ENCODE data around the gene CXorf38. TPM values are rescaled to one million over a fixed set of nuclear protein-coding genes. Genes with fewer than 3 reads are reported as not detected.

Gene CXorf38
- total and polyA plus RNA-seq, 9 of the 15 experiments (the other 6 are each of a cell fraction or from before 2014, with no cell fraction given) = 1.2 to 12.8 (median 8.4) TPM

DNA sequence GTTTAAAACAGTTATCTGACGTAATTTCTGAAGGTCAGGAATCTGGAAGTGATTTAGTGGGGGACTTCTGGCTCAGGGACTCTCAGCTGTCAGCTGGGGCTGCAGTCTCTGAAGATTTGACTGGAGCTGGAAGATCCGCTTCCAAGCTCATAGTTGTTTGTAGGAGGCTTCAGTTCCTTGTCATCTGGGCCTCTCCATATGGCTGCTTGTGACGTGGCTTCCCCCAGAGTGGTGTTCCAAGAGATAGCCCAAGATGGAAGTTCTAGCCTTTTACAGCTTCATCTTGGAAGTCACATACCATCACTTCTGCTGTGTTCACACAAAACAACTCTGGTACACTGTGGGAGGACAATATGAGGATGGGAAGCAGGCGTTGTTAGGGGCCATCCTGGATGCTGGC lies 22.1 kb downstream of the CXorf38 start (continued):
- TF ChIP-seq BACH1 (tag; IDR thresholded peaks at IDR 0.05) = no peak

DNA sequence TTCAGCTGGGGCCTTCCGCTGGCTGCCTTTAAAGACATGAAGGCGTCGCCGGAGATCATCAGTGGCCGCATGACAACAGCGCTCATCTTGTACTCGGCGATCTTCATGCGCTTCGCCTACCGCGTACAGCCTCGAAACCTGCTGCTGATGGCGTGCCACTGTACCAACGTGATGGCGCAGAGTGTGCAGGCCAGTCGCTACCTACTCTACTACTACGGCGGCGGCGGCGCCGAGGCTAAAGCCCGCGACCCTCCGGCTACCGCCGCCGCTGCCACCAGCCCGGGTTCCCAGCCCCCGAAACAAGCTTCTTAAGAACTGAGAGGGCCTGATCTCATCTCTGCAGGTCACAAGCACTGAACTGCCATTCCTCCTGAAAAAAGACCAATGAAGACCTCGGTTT lies 23.7 kb downstream of the CXorf38 start:
- ChIA-PET CTCF (ENCODE audit: low intra/inter-chr PET ratio) (no interaction called here), POLR2A (no interaction called here)
- Histone ChIP-seq H2AFZ (ENCODE audit: low read depth, low read length) (no peak overlapping the region), H3K36me3 (ENCODE audit: control insufficient read depth, insufficient read depth, low read length) (peaks cover 10% of the 10 kb centered on the region; the same call in 1 of the 3 replicates), H3K4me2 (ENCODE audit: insufficient read depth, low read length) (no peak overlapping the region), H3K79me2 (ENCODE audit: control insufficient read depth, insufficient read depth, low read length) (no peaks in the 10 kb centered on the region), H3K9me3 (replicated peaks; ENCODE audit: control insufficient read depth, insufficient read depth, low read depth, low read length) (no peaks in the 10 kb centered on the region), H3K9me1 (ENCODE audit: control insufficient read depth, insufficient read depth, low read length) (no peaks in the 10 kb centered on the region), H3K27ac (ENCODE audit: extremely low read depth, low read depth, low read length) (no peak overlapping the region), H4K20me1 (replicated peaks; ENCODE audit: control insufficient read depth, insufficient read depth, low read length) (no peaks in the 10 kb centered on the region), H3K4me3 (no peak overlapping the region), H3K9ac (ENCODE audit: insufficient read depth in 1 of 2, low read depth in 2 of 2, low read length in 2 of 2) (no peak overlapping the region), H3K27me3 (ENCODE audit: control insufficient read depth in 2 of 2, insufficient read depth in 2 of 2, low read length in 2 of 2) (no peaks in the 10 kb centered on the region), H3K4me1 (replicated peaks in 1 of 2; ENCODE audit: control insufficient read depth in 2 of 2, insufficient read depth in 2 of 2, low read length in 2 of 2) (no peaks in the 10 kb centered on the region)
- no peak for ATAC-seq
- no TSS peak for BruUV-seq (replicated peaks)
- WGBS (ENCODE audit: insufficient coverage, low coverage, missing lambda C conversion rate) = 80% methylated on average over 17 of the region's 32 CpGs
- FAIRE-seq = no peak
- intact Hi-C loops (cut with micrococcal nuclease) (no loop called here), in situ Hi-C loops (cut with MboI) (no loop called here)
- TF ChIP-seq, protein P1, sequence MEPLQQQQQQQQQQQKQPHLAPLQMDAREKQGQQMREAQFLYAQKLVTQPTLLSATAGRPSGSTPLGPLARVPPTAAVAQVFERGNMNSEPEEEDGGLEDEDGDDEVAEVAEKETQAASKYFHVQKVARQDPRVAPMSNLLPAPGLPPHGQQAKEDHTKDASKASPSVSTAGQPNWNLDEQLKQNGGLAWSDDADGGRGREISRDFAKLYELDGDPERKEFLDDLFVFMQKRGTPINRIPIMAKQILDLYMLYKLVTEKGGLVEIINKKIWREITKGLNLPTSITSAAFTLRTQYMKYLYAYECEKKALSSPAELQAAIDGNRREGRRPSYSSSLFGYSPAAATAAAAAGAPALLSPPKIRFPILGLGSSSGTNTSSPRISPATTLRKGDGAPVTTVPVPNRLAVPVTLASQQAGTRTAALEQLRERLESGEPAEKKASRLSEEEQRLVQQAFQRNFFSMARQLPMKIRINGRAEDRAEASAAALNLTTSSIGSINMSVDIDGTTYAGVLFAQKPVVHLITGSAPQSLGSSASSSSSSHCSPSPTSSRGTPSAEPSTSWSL (CRISPR knock-in tag; IDR thresholded peaks at IDR 0.05; ENCODE audit: borderline replicate concordance) = no peak
- TF ChIP-seq PHF21A (IDR thresholded peaks at IDR 0.05; ENCODE audit: borderline replicate concordance, low read depth) = no peak
- no peak for TF ChIP-seq JUN (IDR thresholded peaks at IDR 0.05; ENCODE audit: borderline replicate concordance, low read depth, low read length)
- no peak for TF ChIP-seq JUN (CRISPR knock-in tag; IDR thresholded peaks at IDR 0.05; ENCODE audit: borderline replicate concordance)
- no peak for TF ChIP-seq FOS (IDR thresholded peaks at IDR 0.05; ENCODE audit: extremely low read depth, insufficient read length)
- no peak for TF ChIP-seq POLR3G (IDR thresholded peaks at IDR 0.05; ENCODE audit: extremely low read depth, insufficient read length, insufficient replicate concordance)
- DNase-seq (ENCODE audit: extremely low read depth in 1 of 4, low spot score in 3 of 4) = no peak

Measured in K562 (cell line).